Endothelial cell of umbilical vein (primary cell): ENCODE results near the gene TTC33. TPM values are rescaled to one million over a fixed set of nuclear protein-coding genes. Genes with fewer than 3 reads are reported as not detected.

ENCODE experiments used
- BruUV-seq: library from RNA; stranded (reverse); fragments of 400-500 nt; replicated peaks from 2 replicates; lab custom pipeline; 2021; lab: Mats Ljungman, UMichigan
- CTCF ChIA-PET: fragments of 300-600, 350-600 bp; sonication (Branson Sonifier 250); formaldehyde crosslinking; loops from one replicate; lab custom pipeline; 2021; ENCODE audit warnings: antibody characterized with exemption, inconsistent platforms; lab: Charles Lee
- POLR2A ChIA-PET: fragments of 300-600, 350-600 bp; sonication (Branson Sonifier 250); formaldehyde crosslinking; loops from one replicate; lab custom pipeline; 2021; ENCODE audit warnings: antibody characterized with exemption, inconsistent platforms; lab: Charles Lee
- DNase-seq: peaks from one replicate; pipeline ENCODE4 v3.0.0-alpha.2; 2011; ENCODE audit warnings: low read depth, low spot score
- FAIRE-seq: peaks from 2 replicates; lab custom pipeline; 2011; peaks lifted over from hg19 to GRCh38; lab: Jason Lieb, UNC
- H2AFZ ChIP-seq: 2 replicates; pipeline ENCODE4 v1.6.0; 2012; ENCODE audit warnings: low read depth, low read length, control low read depth, inconsistent platforms
- H3K27ac ChIP-seq: 2 replicates; pipeline ENCODE4 v1.5.1; 2011; ENCODE audit warnings: low read depth, mild to moderate bottlenecking, control low read depth, low read length, moderate library complexity; ENCODE audit not compliant: insufficient read depth
- H3K27me3 ChIP-seq, 2 experiments: 2 replicates each; pipeline versions ENCODE4 v1.6.0 to v1.6.1; 2011; ENCODE audit warnings: low read length in 2 of 2, mixed read lengths in 1 of 2; ENCODE audit not compliant: control insufficient read depth in 2 of 2, insufficient read depth in 2 of 2
- H3K36me3 ChIP-seq, 2 experiments: 2 replicates in 1 of 2; 3 replicates in 1 of 2; pipeline ENCODE4 v1.5.1; 2011; ENCODE audit warnings: low read length in 2 of 2, mild to moderate bottlenecking in 1 of 2, moderate library complexity in 1 of 2; ENCODE audit not compliant: control insufficient read depth in 2 of 2, insufficient read depth in 2 of 2; ENCODE audit errors: extremely low read depth in 1 of 2
- H3K4me1 ChIP-seq: 3 replicates; pipeline ENCODE4 v1.5.1; 2011; ENCODE audit warnings: mild to moderate bottlenecking, low read length; ENCODE audit not compliant: control insufficient read depth, insufficient read depth; ENCODE audit errors: extremely low read depth
- H3K4me2 ChIP-seq: 2 replicates; pipeline ENCODE4 v1.6.1; 2011; ENCODE audit warnings: low read length, control low read depth, mixed read lengths; ENCODE audit not compliant: insufficient read depth
- H3K4me3 ChIP-seq, 3 experiments: fragments of 200-600 bp in 1 of 3; sonication (generic), shearing (Covaris generic) in 1 of 3; replicated peaks in 1 of 3; 2 replicates each; pipeline ENCODE4 v1.5.1; 2011 to 2016; ENCODE audit warnings: control low read depth in 3 of 3, low read length in 3 of 3, mild to moderate bottlenecking in 2 of 3, inconsistent platforms in 1 of 3, low read depth in 1 of 3, moderate library complexity in 1 of 3; ENCODE audit not compliant: insufficient read depth in 1 of 3
- H3K79me2 ChIP-seq: 2 replicates; pipeline ENCODE4 v1.6.0; 2012; ENCODE audit warnings: low read length, inconsistent platforms; ENCODE audit not compliant: control insufficient read depth, insufficient read depth
- H3K9ac ChIP-seq: replicated peaks from 2 replicates; pipeline ENCODE3; 2011; ENCODE audit warnings: low read length, control low read depth; ENCODE audit not compliant: insufficient read depth; ENCODE audit errors: extremely low read depth
- H3K9me1 ChIP-seq: replicated peaks from 3 replicates; pipeline ENCODE4 v1.6.0; 2011; ENCODE audit warnings: mild to moderate bottlenecking, low read length; ENCODE audit not compliant: control insufficient read depth, insufficient read depth; ENCODE audit errors: extremely low read depth
- H3K9me3 ChIP-seq: replicated peaks from 2 replicates; pipeline ENCODE4 v1.5.1; 2012; ENCODE audit warnings: low read length, inconsistent platforms; ENCODE audit not compliant: control insufficient read depth, insufficient read depth
- H4K20me1 ChIP-seq: replicated peaks from 2 replicates; pipeline ENCODE3; 2011; ENCODE audit warnings: mild to moderate bottlenecking, low read length; ENCODE audit not compliant: control insufficient read depth, insufficient read depth; ENCODE audit errors: extremely low read depth
- EZH2 ChIP-seq: IDR thresholded peaks from 2 replicates; pipeline ENCODE4 v1.6.1; 2012; ENCODE audit warnings: borderline replicate concordance, low read depth, mild to moderate bottlenecking, moderate library complexity, low read length, inconsistent platforms; ENCODE audit not compliant: severe bottlenecking
- GATA2 ChIP-seq: IDR thresholded peaks from 2 replicates; pipeline ENCODE4 v1.7.0; 2011; ENCODE audit warnings: low read depth, mild to moderate bottlenecking, moderate library complexity, mixed read lengths, low read length; ENCODE audit not compliant: insufficient read length, insufficient read depth
- POLR2A ChIP-seq: IDR thresholded peaks from 2 replicates; pipeline ENCODE4 v1.6.1; 2012; ENCODE audit warnings: low read depth, mild to moderate bottlenecking, control low read depth, low read length
- POLR2AphosphoS5 ChIP-seq: IDR thresholded peaks from 2 replicates; pipeline ENCODE4 v1.6.1; 2012; ENCODE audit warnings: low read depth, mild to moderate bottlenecking, control low read depth, low read length, moderate library complexity; ENCODE audit not compliant: insufficient read depth
- dilution Hi-C: fragments of 300-500 bp; cut with MboI; formaldehyde crosslinking; loops from one replicate; pipeline ENCODE4 v1.15.0; 2019; ENCODE audit warnings: low sequenced_read_pairs; ENCODE audit not compliant: extremely low pct_ligation_motif_present
- intact Hi-C: fragments of 100-400 bp; cut with micrococcal nuclease; formaldehyde crosslinking; loops from one replicate; pipeline ENCODE4 v1.10.0; 2022
- polyA plus RNA-seq, 4 experiments: library from polyadenylated mRNA; depleted of rRNA in 3 of 4; stranded (reverse) in 3 of 4; unstranded in 1 of 4; fragments of >200 nt; gene quantifications; 2 replicates each; pipeline versions ENCODE4 v1.2.1 to v1.2.3, GENCODE V29; 2011 to 2012; ENCODE audit warnings: missing spikeins in 1 of 4
- total RNA-seq: library from RNA; stranded (reverse); gene quantifications from 2 replicates; pipeline ENCODE4 v1.2.3, GENCODE V29; 2021

Gene TTC33
- total and polyA plus RNA-seq, 2 donors (not counting 3 experiments of a cell fraction or from before 2014, with no cell fraction given), result 2.2 to 11.7 TPM

DNA sequence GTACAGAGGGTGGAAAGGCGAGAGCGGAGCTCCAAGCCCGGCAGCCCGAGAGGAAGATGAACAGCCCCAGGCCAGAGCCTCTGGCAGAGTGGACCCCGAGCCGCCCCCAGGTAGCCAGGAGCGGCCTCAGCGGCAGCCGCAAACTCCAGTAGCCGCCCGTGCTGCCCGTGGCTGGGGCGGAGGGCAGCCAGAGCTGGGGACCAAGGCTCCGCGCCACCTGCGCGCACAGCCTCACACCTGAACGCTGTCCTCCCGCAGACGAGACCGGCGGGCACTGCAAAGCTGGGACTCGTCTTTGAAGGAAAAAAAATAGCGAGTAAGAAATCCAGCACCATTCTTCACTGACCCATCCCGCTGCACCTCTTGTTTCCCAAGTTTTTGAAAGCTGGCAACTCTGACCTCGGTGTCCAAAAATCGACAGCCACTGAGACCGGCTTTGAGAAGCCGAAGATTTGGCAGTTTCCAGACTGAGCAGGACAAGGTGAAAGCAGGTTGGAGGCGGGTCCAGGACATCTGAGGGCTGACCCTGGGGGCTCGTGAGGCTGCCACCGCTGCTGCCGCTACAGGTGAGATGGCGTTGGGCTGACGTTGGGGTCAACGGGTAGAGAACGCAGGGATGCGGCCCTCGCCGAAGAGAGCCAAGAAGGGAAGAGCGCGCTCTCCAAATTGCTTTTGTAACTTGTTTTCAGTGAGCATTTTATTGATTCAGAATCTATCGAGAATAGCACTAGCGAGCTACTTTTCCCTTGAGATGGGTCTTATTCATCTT lies 75.7 kb downstream of the TTC33 start, which contains the start of gene PTGER4:
PTGER4 (plus strand) TSS at position 3 of the 769 bp plus-strand sequence. CDS start 1,079 bp downstream, outside the sequence.
- Histone ChIP-seq H3K9ac (peak within 1 kb of the TSS; percentile 92), H2AFZ (peak within 1 kb of the TSS; percentile 31), H3K9me3 (no peaks in the 10 kb centered on the region), H3K4me3 (peak within 1 kb of the TSS; percentile 71 to 98 (median 97)), H3K79me2 (peaks cover 72% of the 10 kb centered on the region), H4K20me1 (no peaks in the 10 kb centered on the region), H3K36me3 (peaks cover 0 to 6% of the 10 kb centered on the region in 2 experiments), H3K27me3 (no peaks in the 10 kb centered on the region), H3K27ac (peak within 1 kb of the TSS; percentile 76), H3K4me1 (peaks cover 37% of the 10 kb centered on the region), H3K4me2 (peak within 1 kb of the TSS; percentile 99), H3K9me1 (no peaks in the 10 kb centered on the region)
- TF ChIP-seq EZH2 (no peak), POLR2A (peak; percentile 98), POLR2AphosphoS5 (peak; percentile 93), GATA2 (no peak)
- BruUV-seq, result TSS peak; percentile 27
- intact Hi-C loops (loop anchor here (1.0 to 5.0 kb wide), 10 partner anchors 110 to 573 kb away; partner anchors contain the start of gene RPL37), dilution Hi-C loops (no loop called here)
- ChIA-PET POLR2A (interaction anchor here (0.7 to 2.1 kb wide), 10 partner anchors 10 to 769 kb away, joined by 3 to 13 read pairs (median 4); no protein-coding TSS in a partner anchor), CTCF (interaction anchor here (1.0 to 8.5 kb wide), 12 partner anchors 9 to 965 kb away, joined by 3 to 65 read pairs (median 4); no protein-coding TSS in a partner anchor)
- FAIRE-seq (no peak), DNase-seq (no peak)
